ENCODE results near the gene OR10T2. TPM values are rescaled to one million over a fixed set of nuclear protein-coding genes. Genes with fewer than 3 reads are reported as not detected.
"Not testable (repeated sequence)": the region's sequence is repeated elsewhere in the genome, so short reads cannot be mapped to it uniquely, and the experiment has no call there.

The OR10T2 gene
- total RNA-seq, 1 donor from 2014 or later = not detected

DNA sequence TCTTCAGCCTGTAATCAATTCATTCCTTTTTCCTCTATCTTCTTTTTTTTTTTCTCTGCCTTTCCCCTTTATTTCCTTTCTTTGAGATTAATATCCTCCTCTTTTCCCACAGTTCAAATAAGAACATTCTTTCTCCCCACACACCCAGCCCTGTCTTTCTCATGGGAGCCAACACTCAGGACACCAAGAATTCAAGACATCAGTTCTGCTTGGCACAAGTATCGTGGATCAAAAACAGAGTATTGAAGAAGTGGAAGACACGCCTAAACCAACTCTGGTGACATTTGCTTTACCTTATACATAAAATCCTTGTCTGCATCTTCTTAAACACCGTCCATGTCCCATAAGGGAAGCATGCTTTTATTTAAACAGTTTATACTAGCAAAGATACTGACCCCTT is 42.6 kb downstream of the OR10T2 start:
- intact Hi-C loops (cut with micrococcal nuclease) = no loop called here

DNA sequence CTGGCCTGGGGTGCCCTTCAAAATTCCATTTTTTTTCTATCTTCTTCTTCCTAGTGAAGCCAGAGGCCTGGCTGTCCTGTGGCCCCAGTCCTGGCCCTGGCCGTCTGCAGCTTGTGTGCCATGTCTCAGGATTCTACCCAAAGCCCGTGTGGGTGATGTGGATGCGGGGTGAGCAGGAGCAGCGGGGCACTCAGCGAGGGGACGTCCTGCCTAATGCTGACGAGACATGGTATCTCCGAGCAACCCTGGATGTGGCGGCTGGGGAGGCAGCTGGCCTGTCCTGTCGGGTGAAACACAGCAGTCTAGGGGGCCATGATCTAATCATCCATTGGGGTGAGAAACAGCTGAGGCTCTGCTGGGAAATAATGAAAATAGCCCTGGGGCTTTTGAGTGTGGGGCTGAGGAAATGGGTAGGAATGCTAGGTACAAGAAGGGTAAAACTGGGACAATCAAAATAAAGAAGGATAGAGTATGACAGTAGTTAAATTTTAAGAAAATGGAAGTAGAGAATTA is 43.4 kb downstream of the OR10T2 start:
- intact Hi-C loops (cut with micrococcal nuclease) = no loop called here

DNA sequence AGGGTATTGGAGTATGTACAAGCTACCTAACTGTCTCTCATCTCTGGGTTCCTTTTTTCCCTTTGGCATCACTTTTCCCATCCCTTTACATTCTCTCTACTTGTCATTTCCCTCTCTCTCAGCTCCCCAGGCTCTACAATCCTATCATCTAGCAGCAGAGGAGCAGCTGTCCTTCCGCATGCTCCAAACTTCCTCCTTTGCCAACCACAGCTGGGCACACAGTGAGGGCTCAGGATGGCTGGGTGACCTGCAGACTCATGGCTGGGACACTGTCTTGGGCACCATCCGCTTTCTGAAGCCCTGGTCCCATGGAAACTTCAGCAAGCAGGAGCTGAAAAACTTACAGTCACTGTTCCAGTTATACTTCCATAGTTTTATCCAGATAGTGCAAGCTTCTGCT is 45.0 kb downstream of the OR10T2 start:
- intact Hi-C loops (cut with micrococcal nuclease) = no loop called here

DNA sequence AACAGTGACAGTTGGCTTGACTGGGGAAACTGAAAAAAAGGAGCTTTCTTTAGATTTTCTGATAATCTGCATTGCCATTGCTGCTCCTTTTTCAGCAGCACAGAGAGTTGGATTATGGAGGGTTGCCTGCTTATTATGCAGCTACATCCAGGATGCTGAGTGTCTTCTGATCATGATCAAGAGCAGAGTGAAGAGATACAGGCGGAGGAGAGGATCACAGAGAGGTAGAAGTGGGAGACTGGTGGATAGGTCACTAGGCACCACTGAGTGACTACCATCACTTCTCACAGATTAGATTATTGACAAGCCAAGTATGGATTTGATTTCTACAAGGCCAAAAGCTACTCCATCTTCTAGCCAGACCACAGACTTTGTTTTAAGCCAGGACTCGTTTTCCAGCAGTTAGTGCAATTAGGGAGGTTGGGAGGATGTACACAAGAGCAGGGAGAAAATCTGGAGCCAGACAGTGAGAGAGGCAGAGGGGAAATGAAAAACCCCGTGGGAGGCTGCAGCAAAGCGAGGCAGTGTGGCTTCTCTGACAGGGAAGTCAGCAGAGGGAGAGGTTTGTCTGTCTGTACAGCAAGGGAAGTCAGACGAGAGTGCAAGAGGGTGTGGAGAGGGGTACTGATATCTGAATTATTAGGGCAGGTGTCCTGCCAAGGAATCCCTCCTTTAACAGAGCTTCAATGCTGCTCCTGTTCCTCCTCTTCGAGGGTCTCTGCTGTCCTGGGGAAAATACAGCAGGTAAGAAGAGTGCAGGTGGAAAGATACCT is 45.8 kb downstream of the OR10T2 start, which contains the start of gene CD1E:
TSS of gene CD1E (plus strand) at position 592 of the 773 bp plus-strand sequence. CDS start at position 687, 95 bp downstream.
- intact Hi-C loops (cut with micrococcal nuclease) = no loop called here

DNA sequence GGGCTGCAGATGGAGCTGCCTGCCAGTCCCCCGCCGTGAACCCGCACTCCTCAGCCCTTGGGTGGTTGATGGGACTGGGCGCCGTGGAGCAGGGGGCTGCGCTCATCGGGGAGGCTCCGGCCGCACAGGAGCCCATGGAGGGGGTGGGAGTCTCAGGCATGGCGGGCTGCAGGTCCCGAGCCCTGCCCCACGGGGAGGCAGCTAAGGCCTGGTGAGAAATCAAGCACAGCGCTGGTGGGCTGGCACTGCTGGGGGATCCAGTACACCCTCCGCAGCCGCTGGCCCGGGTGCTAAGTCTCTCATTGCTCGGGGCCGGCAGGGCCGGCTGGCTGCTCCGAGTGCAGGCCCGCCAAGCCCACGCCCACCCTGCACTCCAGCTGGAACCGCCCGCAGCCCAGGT is 50.3 kb downstream of the OR10T2 start:
- intact Hi-C loops (cut with micrococcal nuclease) = not testable (repeated sequence)

Other genes starting within 250 kb of the OR10T2 start
- gene CD1D, start 218.6 kb downstream of the OR10T2 start, total RNA-seq = not detected in 2 replicates
- 0.09 and 0.45 TPM in 2 replicates for gene CD1A, start 145.0 kb downstream of the OR10T2 start, total RNA-seq
- 0.11 TPM in 1 of 2 replicates, not detected in the other for gene CD1C, start 109.5 kb downstream of the OR10T2 start, total RNA-seq
- not detected in 2 replicates for gene CD1B, start 67.9 kb downstream of the OR10T2 start, total RNA-seq
- gene CD1E, start 45.6 kb downstream of the OR10T2 start, total RNA-seq = not detected in 2 replicates
- gene OR10K2, start 26.8 kb upstream of the OR10T2 start, total RNA-seq = not detected in 2 replicates
- not detected in 2 replicates for gene OR10K1, start 62.4 kb upstream of the OR10T2 start, total RNA-seq
- not detected in 2 replicates for gene OR10R2, start 72.8 kb upstream of the OR10T2 start, total RNA-seq
- not detected in 2 replicates for gene OR6Y1, start 154.9 kb upstream of the OR10T2 start, total RNA-seq
- not detected in 2 replicates for gene OR6P1, start 171.1 kb upstream of the OR10T2 start, total RNA-seq
- gene OR10X1, start 180.4 kb upstream of the OR10T2 start, total RNA-seq = not detected in 2 replicates
- not detected in 2 replicates for gene OR10Z1, start 205.8 kb upstream of the OR10T2 start, total RNA-seq

Measured in T-helper 2 cell treated with Interferon-gamma antibody and Interleukin-4, amounts not matched to agents 100 ng/mL and 5 ng/mL, for 36 hours (primary cell).